Bronchial epithelial cell (primary cell): ENCODE data around the gene CALML3. TPM values are rescaled to one million over a fixed set of nuclear protein-coding genes. Genes with fewer than 3 reads are reported as not detected.

Source experiments
- DNase-seq: peaks from one replicate; pipeline ENCODE4 v3.0.0-alpha.2; 2010; ENCODE audit warnings: low read depth
- FAIRE-seq: peaks from 2 replicates; lab custom pipeline; 2011; peaks lifted over from hg19 to GRCh38; lab: Jason Lieb, UNC
- H3K27me3 ChIP-seq: 2 replicates; pipeline ENCODE4 v1.5.1; 2011; ENCODE audit warnings: low read length; ENCODE audit not compliant: control insufficient read depth, insufficient read depth
- H3K36me3 ChIP-seq: 2 replicates; pipeline ENCODE4 v1.5.1; 2011; ENCODE audit warnings: low read length; ENCODE audit not compliant: control insufficient read depth, insufficient read depth
- H3K4me3 ChIP-seq: 2 replicates; pipeline ENCODE4 v1.5.1; 2011; ENCODE audit warnings: mild to moderate bottlenecking, low read depth, low read length, control low read depth
- CTCF ChIP-seq: IDR thresholded peaks from 2 replicates; pipeline ENCODE4 v1.5.1; 2011; ENCODE audit warnings: mild to moderate bottlenecking, moderate library complexity, low read length, control low read depth, inconsistent platforms; ENCODE audit not compliant: insufficient read depth, severe bottlenecking
- total RNA-seq: library from RNA; depleted of rRNA; stranded (reverse); fragments of >200 nt; gene quantifications from 2 replicates; pipeline ENCODE4 v1.2.1, GENCODE V29; 2014

Gene CALML3
- total RNA-seq, 1 donor from 2014 or later = 0.53 TPM

GRCh38 chr10:5529702-5530411, 5.1 kb downstream of the CALML3 start:
- no peak for DNase-seq

GRCh38 chr10:5530412-5530806, 5.6 kb downstream of the CALML3 start:
- DNase-seq = no peak
- FAIRE-seq = peak; percentile 97
- Histone ChIP-seq H3K27me3 (no peaks in the 10 kb centered on the region), H3K36me3 (no peaks in the 10 kb centered on the region), H3K4me3 (no peak overlapping the region)
- TF ChIP-seq CTCF = no peak

More at GRCh38 chr10:5529702-5530411, 5.1 kb downstream of the CALML3 start:
- no peak for TF ChIP-seq CTCF
- H3K4me3 ChIP-seq = no peak overlapping the region
- no peaks in the 10 kb centered on the region for H3K27me3 ChIP-seq
- no peaks in the 10 kb centered on the region for H3K36me3 ChIP-seq
- FAIRE-seq = no peak

- FAIRE-seq = no peak
- no peak for TF ChIP-seq CTCF
These were observed 6.2 kb downstream of the CALML3 start for GRCh38 chr10:5530846-5531557.

GRCh38 chr10:5531558-5532306, 7.0 kb downstream of the CALML3 start:
- Histone ChIP-seq H3K4me3 (no peak overlapping the region), H3K36me3 (no peaks in the 10 kb centered on the region), H3K27me3 (no peaks in the 10 kb centered on the region)
- FAIRE-seq = no peak
- no peak for TF ChIP-seq CTCF
- DNase-seq = no peak

More at GRCh38 chr10:5530846-5531557, 6.2 kb downstream of the CALML3 start:
- DNase-seq = no peak
- H3K27me3 ChIP-seq = no peaks in the 10 kb centered on the region
- no peak overlapping the region for H3K4me3 ChIP-seq
- no peaks in the 10 kb centered on the region for H3K36me3 ChIP-seq

DNA sequence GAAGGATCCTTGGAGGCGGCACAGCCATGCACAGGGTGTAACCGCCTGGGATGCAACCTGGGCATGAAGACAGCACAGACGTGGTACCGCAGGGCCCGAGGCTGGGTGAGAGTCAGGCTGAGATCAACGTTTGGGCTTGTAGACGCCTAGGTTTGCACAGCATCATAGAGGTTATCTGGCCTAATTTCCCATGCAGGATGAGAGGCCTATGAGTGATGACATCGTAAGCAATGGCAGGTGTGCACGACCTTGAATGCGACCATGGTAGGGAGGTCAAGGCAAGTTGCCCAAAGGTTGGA, 7.5 kb downstream of the CALML3 start:
- TF ChIP-seq CTCF = no peak
- Histone ChIP-seq H3K36me3 (no peaks in the 10 kb centered on the region), H3K4me3 (no peak overlapping the region), H3K27me3 (no peaks in the 10 kb centered on the region)
- FAIRE-seq (no peak), DNase-seq (no peak)
